ENCODE results near the gene UBAC2. TPM values are rescaled to one million over a fixed set of nuclear protein-coding genes. Genes with fewer than 3 reads are reported as not detected.

Gene UBAC2
- total and polyA plus RNA-seq, 2 of the 8 experiments (the other 6 are each of a cell fraction or from before 2014, with no cell fraction given) = 75.9 to 76.9 TPM

- WGBS, 2 experiments (ENCODE audit: extremely low coverage in 1 of 2, insufficient coverage in 1 of 2, insufficient read length in 1 of 2, insufficient replicate concordance in 2 of 2, low coverage in 1 of 2, low lambda C conversion rate in 2 of 2, missing lambda C conversion rate in 1 of 2) = 87% methylated on average over 5 of the region's 5 CpGs; no CpG with 5 or more reads in 1 of the 2 experiments
- Histone ChIP-seq H2BK120ac (replicated peaks; ENCODE audit: low read depth, low read length) (no peak overlapping the region), H2BK15ac (ENCODE audit: low read length) (no peak overlapping the region), H3K4me1 (replicated peaks in 1 of 4; ENCODE audit: control insufficient read depth in 3 of 4, insufficient read depth in 4 of 4, low read length in 3 of 4) (peaks cover 0 to 4% (median 2%) of the 10 kb centered on the region in 4 experiments; a peak in 2 of 7 replicates), H4K5ac (ENCODE audit: insufficient read length, low read depth, low read length) (no peak overlapping the region), H3K18ac (ENCODE audit: extremely low read depth, low read length) (0 out of 2 replicates have a peak overlapping the region, but pooled peaks have one; percentile 40), H3K79me1 (ENCODE audit: low read depth, low read length) (no peaks in the 10 kb centered on the region; the same call in 1 of the 2 replicates), H3K4ac (replicated peaks; ENCODE audit: insufficient read length, low read depth, low read length) (no peak overlapping the region), H3K23ac (ENCODE audit: insufficient read length) (no peak overlapping the region), H3K9me3 (ENCODE audit: insufficient read depth in 2 of 2, low read depth in 1 of 2, low read length in 1 of 2) (no peaks in the 10 kb centered on the region), H3K23me2 (ENCODE audit: low read depth, low read length) (no peaks in the 10 kb centered on the region), H3K4me2 (ENCODE audit: insufficient read depth in 1 of 2, low read depth in 2 of 2, low read length in 2 of 2) (no peak overlapping the region), H3K4me3 (ENCODE audit: extremely low read depth in 1 of 4, insufficient read depth in 2 of 4, low read depth in 3 of 4, low read length in 4 of 4) (no peak overlapping the region), H3K79me2 (ENCODE audit: control insufficient read depth in 1 of 2, insufficient read depth in 2 of 2, low read length in 2 of 2) (no peaks in the 10 kb centered on the region; a peak in 1 of 4 replicates), H2BK20ac (ENCODE audit: low read length) (no peak overlapping the region), H4K91ac (replicated peaks; ENCODE audit: insufficient read length, low read length) (no peak overlapping the region), H2AFZ (ENCODE audit: low read length) (no peak overlapping the region), H4K8ac (ENCODE audit: extremely low read depth, insufficient read depth, low read length) (no peak overlapping the region), H2BK5ac (ENCODE audit: low read depth, low read length) (no peak overlapping the region), H2BK12ac (ENCODE audit: low read depth, low read length) (no peak overlapping the region), H3K27me3 (replicated peaks in 1 of 4; ENCODE audit: control insufficient read depth in 3 of 4, extremely low read depth in 1 of 4, insufficient read depth in 3 of 4, low read length in 3 of 4) (no peaks in the 10 kb centered on the region), H3K9ac (replicated peaks in 1 of 4; ENCODE audit: extremely low read depth in 1 of 4, low read depth in 3 of 4, low read length in 3 of 4) (no peak overlapping the region), H3K56ac (replicated peaks; ENCODE audit: insufficient read length, low read depth, low read length) (no peak overlapping the region), H3K14ac (ENCODE audit: insufficient read length) (no peak overlapping the region), H3K36me3 (ENCODE audit: control insufficient read depth in 2 of 4, insufficient read depth in 4 of 4, low read length in 3 of 4) (peaks cover 0 to 11% (median 4%) of the 10 kb centered on the region in 4 experiments; a peak in 3 of 8 replicates), H2AK5ac (ENCODE audit: low read depth, low read length) (no peak overlapping the region), H3K27ac (ENCODE audit: low read depth, low read length) (no peak overlapping the region), H4K20me1 (replicated peaks in 1 of 2; ENCODE audit: control insufficient read depth in 1 of 2, insufficient read depth in 2 of 2, low read length in 2 of 2) (peaks cover 0 to 6% of the 10 kb centered on the region in 2 experiments)
- CTCF ChIA-PET (ENCODE audit: partially characterized antibody) = interaction anchor here (0.8 to 1.5 kb wide), 6 partner anchors 15 to 185 kb away, joined by 3 to 5 read pairs (median 4); no protein-coding TSS in a partner anchor
- FAIRE-seq (no peak), DNase-seq (ENCODE audit: low read depth in 1 of 2, low spot score in 2 of 2) (no peak)
- POLR2A ChIA-PET (ENCODE audit: partially characterized antibody) = interaction anchor here (1.0 kb wide), 1 partner anchor 9 kb away, joined by 3 read pairs; no protein-coding TSS in a partner anchor
- TF ChIP-seq SP2 (IDR thresholded peaks at IDR 0.05; ENCODE audit: low read length) (no peak), E2F6 (IDR thresholded peaks at IDR 0.05) (no peak), TCF12 (IDR thresholded peaks at IDR 0.05; ENCODE audit: low read depth, low read length) (no peak), POLR2A (IDR thresholded peaks at IDR 0.05; ENCODE audit: control extremely low read depth in 1 of 2, low read depth in 2 of 2, low read length in 2 of 2) (no peak), TAF7 (optimal IDR thresholded peaks at IDR 0.05; ENCODE audit: borderline replicate concordance, low read depth, low read length) (no peak), KDM4A (IDR thresholded peaks at IDR 0.05; ENCODE audit: low read depth, low read length, severe bottlenecking) (no peak), SP4 (IDR thresholded peaks at IDR 0.05; ENCODE audit: low read length) (no peak), YY1 (IDR thresholded peaks at IDR 0.05; ENCODE audit: low read depth, low read length) (no peak), TEAD4 (IDR thresholded peaks at IDR 0.05; ENCODE audit: low read depth, low read length) (no peak), USF2 (IDR thresholded peaks at IDR 0.05; ENCODE audit: low read length) (no peak), GABPA (IDR thresholded peaks at IDR 0.05; ENCODE audit: borderline replicate concordance, insufficient read depth, low read length) (no peak)
These were observed 50.5 kb downstream of the UBAC2 start for GRCh38 chr13:99250982-99251825.
